Measurements from ENCODE around the gene RNF182.
"Not testable (repeated sequence)": the region's sequence is repeated elsewhere in the genome, so short reads cannot be mapped to it uniquely, and the experiment has no call there.

The RNF182 gene

DNA sequence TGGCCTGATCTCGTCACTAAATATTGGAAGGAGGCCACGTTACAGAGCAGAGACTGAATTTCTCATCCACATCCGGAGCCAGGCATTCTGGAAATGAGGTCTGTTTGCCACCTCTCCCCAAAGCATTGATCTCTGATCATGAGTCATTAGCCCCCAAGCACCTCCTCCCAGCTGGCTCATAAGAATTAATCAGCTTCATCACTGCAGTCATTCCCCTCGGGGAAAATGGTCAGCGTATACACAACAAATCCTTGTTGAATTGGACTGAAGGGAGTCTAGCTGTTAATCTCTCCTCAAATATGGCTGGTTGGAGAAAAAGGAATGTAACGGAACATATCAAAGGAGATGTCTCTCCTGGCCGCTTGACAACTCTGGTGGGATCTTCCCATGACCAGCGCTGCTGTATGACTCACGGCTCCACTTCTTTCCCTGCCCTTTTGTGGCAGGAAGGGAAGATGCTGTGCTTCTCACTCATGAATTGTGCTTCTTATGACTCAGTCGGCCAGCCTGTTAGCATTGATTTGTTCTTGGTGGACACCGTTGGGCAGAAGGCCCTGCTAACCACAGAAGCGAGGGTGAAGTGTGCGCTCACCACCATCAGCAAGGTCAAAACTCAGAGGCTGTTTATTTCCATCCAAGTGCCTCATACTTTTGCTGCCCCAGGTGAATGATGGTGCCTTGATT, 76.7 kb downstream of the RNF182 start:
- peak; percentile 46 for DNase-seq (ENCODE audit: low read depth)

DNA sequence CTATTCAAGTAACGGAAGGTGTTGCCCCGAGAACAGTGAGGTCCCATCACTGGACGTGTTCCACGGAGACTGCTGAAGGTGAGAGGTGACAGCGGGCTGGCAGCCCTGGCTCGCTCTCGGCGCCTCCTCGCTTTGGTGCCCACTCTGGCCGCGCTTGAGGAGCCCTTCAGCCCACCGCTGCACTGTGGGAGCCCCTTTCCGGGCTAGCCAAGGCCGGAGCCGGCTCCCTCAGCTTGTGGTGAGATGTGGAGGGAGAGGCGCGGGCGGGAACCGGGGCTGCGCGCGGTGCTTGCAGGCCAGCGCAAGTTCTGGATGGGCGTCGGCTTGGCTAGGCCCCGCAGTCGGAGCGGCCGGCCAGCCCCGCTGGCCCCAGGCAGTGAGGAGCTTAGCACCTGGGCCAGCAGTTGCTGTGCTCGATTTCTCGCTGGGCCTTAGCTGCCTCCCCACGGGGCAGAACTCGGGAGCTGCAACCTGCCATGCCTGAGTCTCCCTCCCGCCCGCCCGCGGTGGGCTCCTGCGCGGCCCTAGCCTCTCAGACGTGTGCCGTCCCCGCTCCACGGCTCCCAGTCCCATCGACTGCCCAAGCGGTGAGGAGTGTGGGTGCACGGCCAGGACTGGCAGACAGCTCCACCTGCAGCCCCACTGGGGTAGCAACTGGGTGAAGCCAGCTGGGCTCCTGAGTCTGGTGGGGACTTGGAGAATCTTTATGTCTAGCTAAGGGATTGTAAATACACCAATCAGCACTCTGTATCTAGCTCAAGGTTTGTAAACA, 77.6 kb downstream of the RNF182 start:
- no peak for DNase-seq (ENCODE audit: low read depth)

DNA sequence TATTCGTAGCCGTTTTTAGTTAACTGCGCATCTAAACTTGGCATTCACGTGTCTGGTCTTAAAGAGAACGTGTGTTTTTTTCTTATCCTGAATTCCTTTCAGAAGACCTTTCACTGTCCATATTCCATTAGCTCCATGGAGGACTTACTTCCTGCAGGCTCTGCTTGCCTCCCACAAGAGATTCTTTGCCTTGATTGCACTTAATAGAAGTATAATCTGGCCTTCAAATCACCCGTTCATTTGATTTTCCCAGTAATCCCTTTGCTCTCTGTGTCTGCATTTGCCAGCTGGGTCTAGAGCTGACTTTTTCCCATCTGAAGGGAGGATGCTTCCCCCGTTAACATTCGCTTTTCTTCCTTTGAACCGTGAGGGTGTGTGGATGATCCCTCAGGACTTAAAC, 79.5 kb downstream of the RNF182 start:
- no peak for DNase-seq (ENCODE audit: low read depth)

DNA sequence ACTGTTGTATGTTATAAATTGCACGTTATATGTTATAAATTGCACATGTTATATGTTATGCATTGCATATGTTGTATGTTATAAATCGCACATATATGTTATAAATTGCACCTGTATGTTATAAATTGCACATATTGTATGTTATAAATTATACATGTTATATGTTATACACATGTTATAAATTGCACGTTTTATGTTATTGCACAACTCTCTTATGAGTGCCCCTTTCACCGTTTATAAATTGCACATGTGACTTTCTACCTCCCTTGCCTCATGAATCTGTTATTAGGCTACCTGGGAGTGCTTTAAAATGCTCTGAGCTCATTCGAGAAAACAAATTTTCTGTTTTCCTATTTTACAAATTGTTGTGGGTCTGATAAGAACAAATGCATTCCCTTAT, 84.1 kb downstream of the RNF182 start:
- DNase-seq (ENCODE audit: low read depth) = no peak

DNA sequence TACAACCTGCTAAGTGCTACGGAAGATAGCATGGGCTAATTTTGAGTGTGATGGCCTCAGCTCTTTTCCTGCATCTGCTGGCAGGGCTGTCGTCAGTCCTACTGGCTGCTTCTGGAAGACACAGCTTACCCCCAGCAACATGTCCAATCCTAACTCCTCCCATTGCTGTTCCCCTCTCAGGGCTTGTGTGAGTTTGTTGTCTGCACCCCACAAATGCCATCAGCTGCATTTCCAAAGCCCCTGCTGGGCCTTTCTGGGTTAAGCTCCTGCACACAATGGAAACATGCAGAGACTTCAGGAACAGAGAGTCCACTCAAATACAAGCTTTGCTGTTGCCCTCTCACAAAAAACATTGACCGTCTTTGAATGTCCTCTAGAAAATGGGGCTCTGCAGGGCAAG, 84.7 kb downstream of the RNF182 start:
- DNase-seq (ENCODE audit: low read depth) = no peak

DNA sequence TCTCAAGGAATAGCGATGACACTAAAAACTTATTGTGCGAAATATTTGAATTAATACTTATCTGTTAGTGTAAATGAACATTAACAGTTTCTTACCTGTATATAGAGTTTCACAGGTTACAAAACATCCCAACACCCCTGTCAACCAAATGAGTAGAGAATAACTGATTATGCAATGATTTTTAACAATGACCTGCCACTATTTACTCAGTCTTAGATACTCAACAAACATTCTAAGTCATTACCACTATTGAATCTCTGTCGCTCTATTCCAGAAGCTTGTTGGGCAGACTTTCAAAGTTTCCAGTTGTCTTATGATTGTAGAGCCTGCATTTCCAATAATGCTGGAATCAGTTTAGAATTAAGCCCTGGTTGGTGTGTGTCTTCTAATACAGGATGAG, 85.5 kb downstream of the RNF182 start:
- DNase-seq (ENCODE audit: low read depth) = no peak

GRCh38 chr6:14012313-14013030, 87.7 kb downstream of the RNF182 start:
- DNase-seq (ENCODE audit: low read depth) = no peak

GRCh38 chr6:14015964-14016363, 91.2 kb downstream of the RNF182 start:
- no peak for DNase-seq (ENCODE audit: low read depth)

DNA sequence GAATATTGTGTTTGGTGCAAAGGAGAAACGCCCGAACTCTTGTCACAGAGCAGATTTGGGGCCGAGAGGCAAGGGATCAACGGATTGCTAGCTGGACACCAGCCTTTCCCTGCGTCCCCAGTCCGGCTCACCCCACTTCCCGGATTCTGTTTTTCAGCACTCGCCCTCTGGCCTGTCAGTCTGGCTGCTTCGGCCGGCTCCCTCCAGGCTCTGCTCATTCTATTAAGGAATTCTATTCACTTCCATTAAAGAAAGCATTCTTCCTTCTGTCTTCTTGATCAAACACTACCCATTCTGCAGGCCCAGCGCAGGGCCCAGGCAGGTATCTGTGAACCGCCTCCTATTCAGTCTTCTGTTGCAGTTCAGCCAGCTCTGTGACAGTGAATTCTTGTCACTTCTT, 91.7 kb downstream of the RNF182 start:
- no peak for DNase-seq (ENCODE audit: low read depth)

DNA sequence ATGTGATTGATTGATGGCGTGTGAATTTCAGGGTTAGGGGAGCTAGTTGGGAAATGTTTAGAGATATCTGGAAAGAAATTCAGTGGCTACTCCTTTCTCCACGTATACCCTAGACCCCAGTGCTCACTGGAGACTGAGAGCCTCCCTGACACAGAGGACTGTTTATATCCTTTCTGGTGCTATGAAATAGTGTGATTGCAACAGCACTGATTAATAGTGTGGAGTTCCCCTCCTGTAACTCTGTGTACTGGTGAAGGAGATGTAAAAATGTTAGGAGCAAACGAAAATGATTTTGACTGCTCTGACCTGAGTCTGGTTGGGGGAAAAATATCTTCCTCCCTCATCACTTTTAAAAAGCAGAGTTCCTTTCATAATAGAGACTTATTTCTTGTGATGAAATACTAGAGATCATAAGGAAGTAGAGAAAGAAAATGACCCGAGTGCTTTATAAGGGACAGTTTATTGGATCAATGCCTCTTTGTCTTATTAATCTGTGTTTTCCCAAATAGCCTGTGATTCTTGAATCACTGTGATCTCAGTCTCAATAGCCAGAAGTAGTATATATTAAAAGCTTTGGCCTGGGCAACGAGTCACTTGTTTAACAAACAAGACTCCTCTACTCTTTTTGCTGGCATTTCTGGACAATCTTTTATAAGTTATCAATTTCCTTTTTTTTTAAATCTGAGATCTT, 92.3 kb downstream of the RNF182 start:
- no peak for DNase-seq (ENCODE audit: low read depth)

DNA sequence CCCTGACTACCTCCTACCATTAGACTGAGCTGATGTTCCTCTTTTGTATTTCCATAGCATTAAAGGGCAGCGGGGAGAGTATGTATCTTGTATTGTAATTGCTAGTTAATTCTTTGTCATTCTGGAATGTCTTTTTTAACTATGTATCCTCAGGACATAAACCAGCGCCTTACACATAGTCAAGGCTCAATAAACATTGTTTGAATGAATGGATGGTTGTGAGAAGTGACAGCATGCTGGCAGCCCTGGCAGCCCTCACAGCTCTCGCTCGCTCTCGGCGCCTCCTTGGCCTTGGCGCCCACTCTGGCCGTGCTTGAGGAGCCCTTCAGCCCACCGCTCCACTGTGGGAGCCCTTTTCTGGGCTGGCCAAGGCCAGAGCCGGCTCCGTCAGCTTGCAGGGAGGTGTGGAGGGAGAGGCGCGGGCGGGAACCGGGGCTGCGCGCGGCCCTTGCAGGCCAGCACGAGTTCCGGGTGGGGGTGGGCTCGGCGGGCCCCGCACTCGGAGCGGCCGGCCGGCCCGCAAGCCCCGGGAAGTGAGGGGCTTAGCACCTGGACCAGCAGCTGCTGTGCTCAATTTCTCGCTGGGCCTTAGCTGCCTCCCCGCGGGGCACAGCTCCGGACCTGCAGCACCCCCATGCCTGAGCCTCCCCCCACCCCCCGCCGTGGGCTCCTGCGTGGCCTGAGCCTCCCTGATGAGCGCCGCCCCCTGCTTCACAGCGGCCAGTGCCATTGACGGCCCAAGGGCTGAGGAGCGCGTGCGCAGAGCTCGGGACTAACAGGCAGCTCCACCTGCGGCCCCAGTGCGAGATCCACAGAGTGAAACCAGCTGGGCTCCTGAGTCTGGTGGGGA, 93.1 kb downstream of the RNF182 start:
- no peak for DNase-seq (ENCODE audit: low read depth)

- DNase-seq (ENCODE audit: low read depth) = not testable (repeated sequence)
These were observed 93.8 kb downstream of the RNF182 start for GRCh38 chr6:14018559-14018958.

- no peak for DNase-seq (ENCODE audit: low read depth)
These were observed 95.8 kb downstream of the RNF182 start for GRCh38 chr6:14020551-14020950.

DNA sequence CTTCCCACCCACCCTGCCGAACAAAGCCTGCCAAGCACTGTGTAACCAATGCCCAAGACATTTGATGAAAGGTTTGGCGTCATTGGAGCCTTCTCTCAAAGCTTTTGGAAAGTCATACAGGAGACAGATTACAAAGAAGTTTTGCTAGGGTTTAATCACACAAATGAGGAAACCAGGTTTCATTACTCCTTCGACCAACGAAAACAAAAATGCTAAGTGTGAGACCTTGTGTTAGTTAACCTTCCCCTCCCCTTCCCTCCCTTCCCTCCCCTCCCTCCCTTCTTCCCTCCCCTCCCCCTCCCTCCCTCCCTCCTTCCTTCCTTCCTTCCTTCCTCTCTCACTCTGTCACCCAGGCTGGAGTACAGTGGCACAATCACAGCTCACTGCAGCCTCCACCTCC, 96.7 kb downstream of the RNF182 start:
- no peak for DNase-seq (ENCODE audit: low read depth)

- no peak for DNase-seq (ENCODE audit: low read depth)
These were observed 97.9 kb downstream of the RNF182 start for GRCh38 chr6:14022673-14023072.

GRCh38 chr6:14023855-14024254, 99.1 kb downstream of the RNF182 start:
- DNase-seq (ENCODE audit: low read depth) = no peak

DNA sequence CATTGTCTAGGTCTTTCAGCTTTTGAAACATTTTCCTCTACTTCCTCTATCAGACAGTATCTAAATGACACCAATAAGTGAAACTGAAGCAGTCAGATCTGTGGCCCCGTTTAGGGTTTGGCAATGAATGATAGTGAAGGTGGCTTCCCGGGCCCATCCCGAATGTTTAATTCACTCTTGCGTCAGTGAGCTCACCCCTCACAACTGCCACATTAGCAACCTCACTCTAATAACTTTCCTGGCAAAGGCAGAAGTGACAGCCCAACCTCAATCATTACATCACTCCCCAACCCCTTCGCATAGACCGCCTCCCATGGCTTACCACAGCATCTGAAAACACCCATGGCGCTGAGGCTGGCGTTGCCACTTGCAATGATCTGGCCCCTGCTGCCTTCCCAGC, 100.4 kb downstream of the RNF182 start:
- no peak for DNase-seq (ENCODE audit: low read depth)

GRCh38 chr6:14026831-14027539, 102.2 kb downstream of the RNF182 start:
- no peak for DNase-seq (ENCODE audit: low read depth)

GRCh38 chr6:14028631-14029030, 103.9 kb downstream of the RNF182 start:
- no peak for DNase-seq (ENCODE audit: low read depth)

DNA sequence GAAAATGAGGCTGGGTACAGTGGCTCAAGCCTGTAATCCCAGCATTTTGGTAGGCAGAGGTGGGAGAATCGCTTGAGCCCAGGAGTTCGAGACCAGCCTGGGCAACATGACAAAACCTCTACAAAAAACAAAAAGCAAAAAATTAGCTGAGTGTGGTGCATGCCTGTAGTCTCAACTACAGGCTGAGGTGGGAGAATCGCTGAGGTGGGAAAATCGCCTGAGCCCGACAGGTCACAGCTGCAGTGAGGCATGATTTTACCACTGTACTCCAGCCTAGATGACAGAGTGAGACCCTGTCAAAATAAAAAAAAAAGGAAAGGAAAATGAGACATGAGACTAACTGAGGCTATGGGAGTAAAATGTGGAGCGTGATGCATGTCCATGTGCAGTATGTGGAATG, 104.9 kb downstream of the RNF182 start:
- DNase-seq (ENCODE audit: low read depth) = no peak
